Prostate gland (tissue), 2 donors: ENCODE data around the gene TMEM131L.

Experiments used
- CTCF ChIP-seq, 4 experiments: fragments of 200-600 bp in 2 of 4; fragments of 450-650 bp in 2 of 4; sonication (generic) in 2 of 4; IDR thresholded peaks; 1 replicate in 3 of 4; 2 replicates in 1 of 4; pipeline ENCODE4 v1.5.1; 2016 to 2019; ENCODE audit warnings: antibody characterized with exemption in 4 of 4, mild to moderate bottlenecking in 2 of 4, moderate library complexity in 2 of 4
- POLR2A ChIP-seq: fragments of 450-650 bp; IDR thresholded peaks from one replicate; pipeline ENCODE4 v1.6.1; 2016; ENCODE audit warnings: antibody characterized with exemption, mild to moderate bottlenecking

DNA sequence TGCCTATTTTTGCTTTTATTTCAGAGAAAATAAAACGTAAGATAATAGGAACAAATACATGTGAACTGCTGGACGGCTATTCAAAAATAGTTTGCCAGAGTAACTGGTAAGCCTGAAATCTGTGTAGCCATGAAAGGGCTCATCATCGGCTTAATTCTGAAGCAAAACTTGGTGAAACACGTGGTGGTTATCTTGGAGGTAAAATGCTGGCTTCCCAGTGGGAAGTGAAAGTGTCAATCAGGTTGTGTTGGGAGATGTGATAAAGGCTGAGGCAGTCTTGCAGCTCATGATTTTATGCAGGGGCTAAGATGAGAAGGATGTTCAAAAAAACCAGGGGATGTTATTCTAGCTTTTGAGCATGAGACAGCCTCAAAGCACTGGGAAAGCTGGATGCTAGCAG is 181.8 kb downstream of the TMEM131L start:
- TF ChIP-seq POLR2A (no peak), CTCF (IDR thresholded peaks at IDR 0.05) (no peak)
